ENCODE results near the gene NECAB3.
A peak's percentile ranks its signal among the peaks of the same experiment; 100 is the strongest.
"Not testable (repeated sequence)": the region's sequence is repeated elsewhere in the genome, so short reads cannot be mapped to it uniquely, and the experiment has no call there.

The NECAB3 gene, protein sequence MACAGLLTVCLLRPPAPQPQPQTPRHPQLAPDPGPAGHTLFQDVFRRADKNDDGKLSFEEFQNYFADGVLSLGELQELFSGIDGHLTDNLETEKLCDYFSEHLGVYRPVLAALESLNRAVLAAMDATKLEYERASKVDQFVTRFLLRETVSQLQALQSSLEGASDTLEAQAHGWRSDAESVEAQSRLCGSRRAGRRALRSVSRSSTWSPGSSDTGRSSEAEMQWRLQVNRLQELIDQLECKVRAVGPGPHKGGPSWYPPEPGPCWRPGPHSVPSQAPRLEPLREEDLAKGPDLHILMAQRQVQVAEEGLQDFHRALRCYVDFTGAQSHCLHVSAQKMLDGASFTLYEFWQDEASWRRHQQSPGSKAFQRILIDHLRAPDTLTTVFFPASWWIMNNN

DNA sequence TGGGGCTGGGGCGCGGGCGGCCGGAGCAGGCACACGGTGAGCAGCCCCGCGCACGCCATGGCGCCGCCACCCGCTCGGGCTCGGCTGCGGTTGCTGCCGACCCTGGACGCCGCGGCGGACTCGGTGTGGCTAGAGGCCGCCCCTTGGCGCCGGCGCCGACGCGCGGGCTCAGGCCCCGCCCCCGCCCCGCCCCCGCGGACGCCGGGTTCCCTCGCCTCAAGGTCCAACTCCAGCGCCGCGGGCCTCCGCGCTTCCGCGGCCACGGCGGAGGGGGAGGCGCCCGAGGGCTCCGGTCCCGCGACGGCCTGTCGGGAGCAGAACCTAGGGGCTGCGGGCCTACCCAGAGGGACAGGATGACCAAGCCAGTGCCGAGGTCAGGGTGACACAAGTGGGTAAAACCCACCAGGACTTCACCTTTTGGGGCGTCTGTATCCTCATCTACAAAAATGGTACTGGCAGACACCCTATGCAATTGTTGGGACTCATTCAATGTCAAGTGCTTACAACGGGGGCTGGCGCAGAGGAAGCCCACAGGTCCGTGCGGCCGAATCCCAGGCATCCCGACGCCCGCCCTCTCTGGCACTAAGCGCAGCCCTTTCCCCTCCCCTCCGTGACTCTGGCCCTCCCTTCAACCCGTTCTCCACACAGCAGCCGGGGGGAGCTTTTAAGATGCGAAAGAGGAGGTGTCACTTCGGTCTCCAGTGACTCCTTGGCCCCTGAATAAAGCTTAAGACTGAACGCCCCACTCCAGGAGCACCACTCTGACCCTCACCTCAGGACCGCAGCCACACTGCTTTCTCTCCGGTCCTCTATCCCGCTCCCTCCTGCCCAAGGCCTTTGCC is at the start of gene NECAB3:
Gene NECAB3, minus strand, starts transcription at position 135 of the 842 bp plus-strand sequence. Its CDS starts 76 bp downstream, at position 59.
- DNase-seq = peak; percentile 57

DNA sequence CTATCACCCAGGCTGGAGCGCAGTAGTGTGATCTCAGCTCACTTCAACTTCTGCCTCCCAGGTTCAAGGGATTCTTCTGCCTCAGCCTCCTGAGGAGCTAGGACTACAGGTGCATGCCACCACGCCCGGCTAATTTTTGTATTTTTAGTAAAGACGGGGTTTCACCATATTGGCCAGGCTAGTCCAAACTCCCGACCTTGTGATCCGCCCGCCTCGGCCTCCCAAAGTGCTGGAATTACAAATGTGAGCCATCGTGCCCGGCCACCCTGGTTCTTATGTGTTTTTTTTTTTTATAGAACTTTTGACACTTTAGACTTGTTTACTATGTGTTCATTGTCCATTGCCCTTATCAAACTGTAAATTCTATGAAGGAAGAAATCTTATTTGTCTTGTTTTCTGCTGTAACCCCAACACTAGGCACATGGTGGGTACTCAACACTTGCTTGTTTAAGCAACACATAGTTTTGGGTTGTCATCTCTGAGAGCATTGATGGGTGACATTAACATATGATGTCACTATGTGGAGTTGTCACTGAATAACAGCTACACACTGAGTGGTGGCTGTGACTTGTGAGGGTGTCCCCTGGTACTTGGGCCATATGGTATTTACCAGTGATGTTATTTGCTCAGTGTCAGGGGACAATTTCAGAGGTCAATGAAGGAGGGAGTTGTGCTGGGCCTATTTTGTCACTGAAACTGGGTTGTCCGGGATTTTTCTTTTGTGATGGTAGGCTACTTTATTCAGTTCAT is 47.3 kb upstream of the NECAB3 start:
- DNase-seq = no peak

DNA sequence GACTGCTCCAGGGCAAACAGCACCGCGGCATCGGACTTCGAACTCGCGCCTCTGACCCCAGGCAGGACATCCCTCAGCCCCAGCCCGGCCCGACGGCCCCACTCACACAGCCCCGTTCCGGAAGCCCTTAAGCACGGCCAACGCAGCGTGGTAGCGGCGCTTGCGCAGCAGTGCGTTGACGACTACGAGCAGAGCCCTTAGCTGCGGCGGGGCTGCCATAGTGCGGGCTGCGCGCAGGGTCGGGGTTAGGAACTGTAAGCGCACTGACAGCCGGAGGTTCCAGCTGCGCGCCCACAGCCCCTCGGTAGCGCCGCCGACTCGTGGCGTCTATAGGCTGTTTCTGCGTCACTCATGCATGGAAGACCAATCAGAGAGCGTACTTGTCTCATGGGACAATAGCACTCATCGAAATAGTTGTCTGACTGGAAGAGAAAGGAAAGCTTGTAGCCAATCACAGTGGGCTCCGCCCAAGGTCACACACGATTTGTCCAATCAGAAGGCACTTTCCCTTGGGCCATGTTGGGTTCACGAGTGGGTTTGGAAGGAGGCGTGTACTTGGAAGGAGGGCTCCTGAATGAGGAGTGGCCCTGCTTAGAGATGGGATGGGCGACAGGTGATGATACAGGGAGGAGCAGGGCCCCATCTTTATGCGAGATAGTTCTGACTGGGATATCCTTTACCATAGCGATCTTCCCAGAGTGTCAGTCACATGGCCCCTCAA is 45.9 kb upstream of the NECAB3 start, which contains the start of gene PXMP4:
Gene PXMP4, minus strand, starts transcription at position 322 of the 721 bp plus-strand sequence. Its CDS starts 103 bp downstream, at position 219.
- peak; percentile 60 for DNase-seq

DNA sequence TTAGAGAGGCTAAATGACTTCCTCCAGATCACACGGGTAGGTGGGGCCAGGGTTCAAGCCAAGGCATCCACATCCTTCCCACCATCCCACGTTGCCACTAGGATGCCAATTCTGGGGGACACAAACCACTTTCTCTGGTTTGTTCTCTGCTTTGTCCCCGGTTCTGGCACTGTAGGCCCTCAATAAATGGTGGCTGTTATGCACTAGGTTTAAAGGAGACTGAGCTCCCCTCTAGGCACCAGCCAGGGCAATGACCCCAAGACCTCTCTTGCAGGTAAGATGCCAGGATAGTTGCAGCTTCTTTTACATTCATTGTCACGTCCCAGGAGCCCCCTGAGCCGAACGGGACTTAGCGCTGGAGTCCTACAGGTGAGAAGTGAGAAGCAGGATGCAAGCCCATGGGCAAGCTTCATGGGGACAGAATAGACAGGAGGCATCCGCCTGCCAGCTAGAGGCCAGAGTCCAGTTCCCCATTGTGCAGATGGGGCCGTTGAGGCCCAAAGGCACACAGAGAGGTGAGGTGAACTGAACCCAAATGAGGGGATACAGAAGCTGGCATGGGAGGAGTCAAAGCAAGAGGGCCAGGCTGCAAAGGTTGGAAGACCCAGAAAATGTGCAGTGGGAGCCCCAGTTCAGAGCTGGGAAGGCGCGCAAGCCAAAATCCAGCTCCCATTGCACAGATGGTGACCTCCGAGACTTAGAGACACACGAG is 45.2 kb upstream of the NECAB3 start:
- DNase-seq = no peak

GRCh38 chr20:33716498-33716897 is 42.3 kb upstream of the NECAB3 start:
- DNase-seq = no peak

DNA sequence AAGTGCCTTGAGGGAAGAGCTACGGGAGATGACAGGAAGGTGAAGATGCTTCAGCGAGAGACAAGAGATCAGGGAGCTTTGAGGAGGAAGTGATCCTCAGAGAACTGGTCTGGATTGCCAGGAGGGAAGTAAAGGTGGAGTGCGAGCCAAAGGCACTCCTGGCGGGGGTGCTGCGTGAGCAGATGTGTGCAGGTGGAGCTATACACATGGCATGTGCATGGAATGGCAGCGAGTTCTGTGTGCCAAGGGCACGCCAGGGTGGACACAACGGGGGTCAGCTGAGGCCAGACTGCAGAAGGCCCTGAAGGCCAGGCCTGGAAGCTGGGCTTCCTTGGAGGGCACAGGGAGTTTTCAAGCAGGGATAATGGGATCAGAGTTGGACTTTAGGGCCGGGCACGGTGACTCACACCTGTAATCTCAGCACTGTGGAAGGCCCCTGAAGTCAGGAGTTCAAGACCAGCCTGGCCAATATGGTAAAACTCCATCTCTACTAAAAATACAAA is 39.7 kb upstream of the NECAB3 start:
- no peak for DNase-seq

DNA sequence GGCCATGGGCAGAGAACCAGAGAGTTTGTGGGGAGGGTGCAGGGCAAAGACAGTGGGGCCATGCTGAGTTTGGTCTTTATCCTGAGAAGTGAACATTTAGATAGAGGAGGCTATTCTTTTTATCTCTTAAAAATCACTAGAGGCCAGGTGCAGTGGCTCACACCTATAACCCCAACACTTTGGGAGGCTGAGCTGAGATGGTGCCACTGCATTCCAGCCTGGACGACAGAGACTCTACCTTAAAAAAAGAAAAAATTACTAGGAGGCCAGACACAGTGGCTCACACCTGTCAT is 37.2 kb upstream of the NECAB3 start:
- DNase-seq = no peak

- no peak for DNase-seq
These were observed 36.6 kb upstream of the NECAB3 start for GRCh38 chr20:33710681-33711445.

DNA sequence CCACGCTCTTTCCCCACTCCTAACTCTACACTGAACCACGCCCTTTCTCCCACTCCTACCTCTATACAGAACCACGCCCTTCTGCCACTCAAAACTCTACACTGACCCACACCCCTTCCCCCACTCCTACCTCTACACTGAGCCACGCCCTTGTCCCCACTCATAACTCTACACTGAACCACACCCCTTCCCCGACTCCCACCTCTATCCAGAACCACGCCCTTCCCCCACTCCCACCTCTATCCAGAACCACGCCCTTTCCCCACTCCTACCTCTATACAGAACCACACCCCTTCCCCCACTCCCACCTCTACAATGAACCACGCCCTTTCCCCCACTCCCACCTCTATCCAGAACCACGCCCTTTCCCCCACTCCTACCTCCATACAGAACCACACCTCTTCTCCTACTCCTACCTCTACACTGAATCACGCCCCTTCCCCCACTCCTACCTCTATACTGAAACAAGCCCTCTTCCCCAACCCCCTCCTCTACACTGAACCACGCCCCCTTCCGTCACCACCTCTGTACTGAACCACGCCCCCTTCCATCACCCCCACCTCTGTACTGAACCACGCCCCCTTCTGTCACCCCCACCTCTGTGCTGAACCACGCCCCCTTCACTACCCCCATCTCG is 35.8 kb upstream of the NECAB3 start:
- DNase-seq = no peak

GRCh38 chr20:33709398-33709797 is 35.2 kb upstream of the NECAB3 start:
- no peak for DNase-seq

- DNase-seq = no peak
These were observed 33.4 kb upstream of the NECAB3 start for GRCh38 chr20:33707668-33708067.

DNA sequence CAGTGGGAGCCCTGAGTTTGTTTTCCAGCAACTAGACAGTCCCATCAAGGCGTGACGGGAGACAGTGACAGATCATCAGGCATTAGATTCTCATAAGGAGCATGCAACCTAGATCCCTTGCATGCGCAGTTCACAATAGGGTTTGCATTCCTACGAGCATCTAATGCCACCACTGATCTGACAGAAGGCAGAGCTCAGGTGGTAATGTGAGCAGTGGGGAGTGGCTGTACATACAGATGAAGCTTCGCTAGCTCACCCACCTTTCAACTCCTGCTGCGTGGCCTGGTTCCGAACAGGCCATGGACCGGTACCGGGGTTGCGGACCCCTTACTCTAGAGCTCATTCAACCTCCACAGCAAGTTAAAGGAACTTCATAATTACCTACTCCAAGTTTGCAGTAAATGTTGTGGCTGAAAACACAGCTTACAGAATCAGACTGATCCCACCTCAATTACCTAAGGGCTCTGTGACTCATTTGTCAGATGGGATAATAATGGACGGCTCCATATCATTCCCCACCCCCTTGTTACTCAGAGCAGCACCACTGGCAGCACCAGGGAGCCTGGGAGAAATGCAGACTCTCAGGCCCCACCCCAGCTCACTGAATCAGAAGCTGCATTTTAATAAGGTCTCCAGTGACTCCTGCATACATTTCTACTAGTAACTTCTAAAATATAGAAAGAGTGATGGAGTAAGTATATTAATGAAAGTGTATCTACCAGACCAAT is 30.1 kb upstream of the NECAB3 start:
- no peak for DNase-seq

- no peak for DNase-seq
These were observed 29.4 kb upstream of the NECAB3 start for GRCh38 chr20:33703498-33704137.

DNA sequence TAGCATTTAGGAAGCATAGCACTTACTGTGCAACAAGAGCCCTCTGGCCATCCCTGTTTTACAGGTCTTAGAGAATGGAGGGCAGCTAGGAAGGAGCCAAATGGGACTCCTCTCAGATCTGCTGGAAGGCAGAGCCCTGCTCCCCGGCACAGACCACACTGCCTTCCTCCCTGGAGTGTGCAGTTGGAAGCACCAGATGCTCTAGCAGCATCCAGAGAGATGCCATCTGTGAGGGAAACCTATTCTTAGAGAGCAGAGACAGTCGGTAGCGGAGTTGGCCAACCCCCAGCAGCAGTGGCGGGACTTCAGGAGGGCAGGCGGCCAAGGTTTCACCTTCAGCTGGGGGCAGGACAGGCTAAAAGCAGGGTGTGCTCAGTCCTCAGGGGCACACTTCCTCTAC is 28.6 kb upstream of the NECAB3 start:
- DNase-seq = no peak

DNA sequence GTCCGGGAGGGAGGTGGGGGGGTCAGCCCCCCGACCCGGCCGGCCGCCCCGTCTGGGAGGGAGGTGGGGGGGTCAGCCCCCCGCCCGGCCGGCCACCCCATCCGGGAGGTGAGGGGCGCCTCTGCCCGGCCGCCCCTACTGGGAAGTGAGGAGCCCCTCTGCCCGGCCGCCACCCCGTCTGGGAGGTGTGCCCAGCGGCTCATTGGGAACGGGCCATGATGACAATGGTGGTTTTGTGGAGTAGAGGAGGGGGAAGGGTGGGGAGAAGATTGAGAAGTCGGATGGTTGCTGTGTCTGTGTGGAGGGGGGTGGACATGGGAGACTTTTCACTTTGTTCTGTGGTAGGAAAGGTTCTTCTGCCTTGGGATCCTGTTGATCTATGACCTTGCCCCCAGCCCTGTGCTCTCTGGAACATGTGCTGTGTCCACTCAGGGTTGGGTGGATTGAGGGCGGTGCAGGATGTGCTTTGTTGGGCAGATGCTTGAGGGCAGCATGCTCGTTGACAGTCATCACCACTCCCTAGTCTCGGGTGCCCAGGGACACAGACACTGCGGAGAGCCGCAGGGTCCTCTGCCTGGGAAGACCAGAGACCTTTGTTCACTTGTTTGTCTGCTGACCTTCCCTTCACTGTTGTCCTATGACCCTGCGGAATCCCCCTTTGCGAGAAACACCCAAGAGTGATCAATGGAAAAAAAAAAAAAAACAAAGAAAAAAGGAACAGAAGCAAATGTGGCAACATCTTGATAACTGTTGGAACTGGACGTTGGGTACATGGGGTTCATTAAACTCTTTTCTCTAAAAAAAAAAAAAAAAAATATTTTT is 27.6 kb upstream of the NECAB3 start:
- DNase-seq = no peak

- DNase-seq = not testable (repeated sequence)
These were observed 26.6 kb upstream of the NECAB3 start for GRCh38 chr20:33700696-33701441.

DNA sequence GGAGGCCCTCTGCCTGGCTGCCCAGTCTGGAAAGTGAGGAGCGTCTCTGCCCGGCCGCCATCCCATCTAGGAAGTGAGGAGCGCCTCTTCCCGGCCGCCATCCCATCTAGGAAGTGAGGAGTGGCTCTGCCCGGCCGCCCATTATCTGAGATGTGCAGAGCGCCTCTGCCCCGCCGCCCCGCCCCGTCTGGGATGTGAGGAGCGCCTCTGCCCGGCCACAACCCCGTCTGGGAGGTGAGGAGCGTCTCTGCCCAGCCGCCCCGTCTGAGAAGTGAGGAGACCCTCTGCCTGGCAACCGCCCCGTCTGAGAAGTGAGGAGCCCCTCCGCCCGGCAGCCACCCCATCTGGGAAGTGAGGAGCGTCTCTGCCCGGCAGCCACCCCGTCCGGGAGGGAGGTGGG is 24.7 kb upstream of the NECAB3 start:
- not testable (repeated sequence) for DNase-seq

GRCh38 chr20:33697129-33697528 is 22.9 kb upstream of the NECAB3 start:
- no peak for DNase-seq

Measured in NK-92 treated with Interleukin-12 subunit alpha and Interleukin-12 subunit beta, amount 100 ng/mL, for 24 hours (cell line).